Measurements from ENCODE around the gene THY1.
"Not testable (repeated sequence)": the region's sequence is repeated elsewhere in the genome, so short reads cannot be mapped to it uniquely, and the experiment has no call there.

Gene THY1

DNA sequence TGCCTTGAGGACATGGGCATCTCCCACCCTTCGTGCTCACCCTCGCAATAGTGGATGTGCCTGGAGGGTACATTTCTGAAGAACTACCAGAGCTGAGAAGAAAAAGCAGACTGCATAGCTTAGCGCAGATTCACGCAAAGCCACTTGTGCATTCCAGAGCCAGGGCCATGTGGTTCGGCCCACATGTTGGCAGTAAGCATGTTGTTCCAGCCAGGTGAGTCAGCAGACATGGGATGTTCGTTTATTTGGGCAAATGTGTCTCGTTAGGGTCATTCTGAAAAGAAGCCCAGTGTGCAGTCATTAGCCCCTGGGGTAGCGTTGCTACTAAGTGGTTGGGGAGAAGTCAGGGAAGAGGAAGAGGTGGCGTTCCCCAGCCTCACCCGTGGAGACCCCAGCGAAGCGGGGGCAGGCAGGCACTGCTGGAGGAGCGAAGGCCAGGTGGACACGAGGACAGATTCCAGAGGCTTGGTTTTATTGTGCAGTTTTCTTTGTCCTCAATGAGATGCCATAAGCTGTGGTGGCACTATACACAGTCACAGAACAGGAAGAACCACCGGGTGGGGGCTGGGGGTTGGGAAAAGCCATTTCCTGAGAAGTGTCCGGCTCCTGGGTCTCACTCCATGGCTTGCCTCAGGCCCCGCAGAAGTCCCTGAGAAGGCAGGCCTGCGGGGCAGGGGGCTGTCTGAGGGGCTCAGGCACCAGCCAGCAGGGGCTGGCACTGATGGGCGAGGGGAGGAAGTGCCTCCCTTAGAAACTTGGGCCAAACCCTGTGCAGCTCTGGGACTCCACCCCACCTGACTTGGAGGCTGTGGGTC, 5.0 kb downstream of the THY1 start:
- peak; percentile 88 for DNase-seq (ENCODE audit: low read depth)

DNA sequence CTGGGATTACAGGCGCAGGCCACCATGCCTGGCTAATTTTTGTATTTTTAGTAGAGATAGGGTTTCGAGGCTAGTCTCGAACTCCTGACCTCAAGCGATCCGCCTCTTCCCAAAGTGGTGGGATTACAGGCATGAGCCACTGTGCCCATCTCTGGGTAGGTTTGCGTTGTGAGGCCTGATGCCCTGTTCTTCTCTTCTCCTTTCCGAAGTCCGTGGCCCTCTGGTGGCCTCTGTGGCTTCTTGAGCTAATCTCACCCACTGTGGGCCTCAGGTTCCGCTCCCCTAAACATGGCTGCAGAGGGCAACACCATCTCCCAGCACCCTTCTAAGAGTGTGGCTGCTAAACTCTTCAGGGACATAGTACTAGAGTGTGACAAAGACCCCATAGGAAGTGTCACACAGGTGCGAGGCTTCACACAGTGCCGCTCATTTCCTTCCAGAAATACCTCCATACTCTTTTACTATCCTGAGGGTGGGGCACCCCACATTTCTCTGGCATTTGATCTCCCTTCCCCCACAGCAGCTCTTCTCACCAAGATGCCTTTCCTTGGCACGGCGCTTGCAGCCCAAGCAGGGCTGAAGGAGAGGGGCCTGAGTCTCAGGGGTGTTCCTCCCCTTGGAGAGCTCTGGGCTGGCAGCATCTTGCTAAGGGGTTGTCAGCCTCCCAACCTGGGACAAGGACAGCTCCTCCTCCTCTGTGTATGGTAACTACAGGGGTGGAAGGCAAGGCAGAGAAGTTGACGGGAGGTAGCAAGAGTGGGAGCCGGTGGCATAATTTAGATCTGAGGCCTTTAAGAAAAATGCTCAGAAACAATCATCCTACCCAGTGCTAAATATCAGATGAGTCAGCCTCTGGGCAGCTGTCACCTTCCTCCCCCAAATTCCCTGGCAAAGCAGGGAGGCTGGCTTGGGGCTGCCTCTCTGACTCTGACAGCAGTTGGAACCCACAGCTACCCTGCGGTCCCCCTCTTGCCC, 6.1 kb downstream of the THY1 start:
- DNase-seq (ENCODE audit: low read depth): peak; percentile 67

DNA sequence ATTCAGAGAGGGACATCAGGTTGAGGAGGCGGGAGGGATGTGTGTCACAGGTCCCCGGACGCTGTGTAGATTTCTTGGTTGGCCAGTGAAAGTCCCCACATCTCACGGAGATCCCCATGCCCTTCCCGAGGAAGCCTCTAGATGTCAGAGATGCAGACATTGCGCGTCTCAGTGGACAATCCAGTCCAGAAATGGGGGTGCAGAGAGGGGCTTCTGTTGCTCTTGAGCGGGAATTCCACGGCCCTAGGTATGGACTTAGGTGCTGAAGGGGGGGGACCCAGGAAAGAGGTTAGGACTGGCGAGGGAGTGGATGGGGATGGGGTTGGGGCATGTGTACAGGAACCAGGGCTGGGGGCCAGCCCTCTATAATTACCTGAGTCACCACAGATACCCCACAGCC, 7.0 kb downstream of the THY1 start:
- no peak for DNase-seq (ENCODE audit: low read depth)

DNA sequence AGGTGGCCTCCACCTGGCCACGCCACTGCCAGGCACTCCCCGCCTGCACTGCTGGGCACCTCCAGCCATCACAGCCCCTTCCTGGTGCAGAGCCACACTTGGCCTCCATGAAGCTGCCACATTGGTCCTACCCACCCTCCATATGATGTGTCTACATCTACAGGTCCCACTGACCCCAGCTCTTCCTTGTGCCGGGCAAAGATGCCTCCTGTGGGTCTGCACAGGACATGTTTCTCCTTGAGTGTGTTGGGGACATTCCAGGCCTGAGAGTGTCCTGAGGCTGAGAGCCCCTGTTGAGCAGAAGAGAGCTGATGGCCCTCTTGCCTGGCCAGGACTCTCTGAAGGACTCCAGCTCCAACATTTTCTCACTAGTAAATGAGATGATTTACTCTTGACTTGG, 7.5 kb downstream of the THY1 start:
- no peak for DNase-seq (ENCODE audit: low read depth)

DNA sequence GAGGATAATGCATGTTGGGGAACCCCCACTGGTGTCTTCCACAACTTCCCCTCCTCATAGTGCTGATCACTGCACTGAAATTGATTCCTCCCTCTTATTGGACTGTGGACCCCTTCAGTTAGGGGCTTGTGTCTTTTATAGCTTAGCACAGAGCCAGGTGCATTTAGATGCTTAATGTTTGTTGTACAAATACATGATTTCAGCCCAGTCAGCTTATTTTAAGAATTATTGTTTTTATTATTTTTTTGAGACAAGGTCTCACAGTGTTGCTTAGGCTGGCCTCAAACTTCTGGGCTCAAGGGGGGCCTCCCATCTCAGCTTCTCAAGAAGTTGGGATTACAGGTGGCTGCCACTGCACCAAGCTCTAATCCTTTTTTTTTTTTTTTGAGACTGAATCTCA, 8.2 kb downstream of the THY1 start:
- no peak for DNase-seq (ENCODE audit: low read depth)

DNA sequence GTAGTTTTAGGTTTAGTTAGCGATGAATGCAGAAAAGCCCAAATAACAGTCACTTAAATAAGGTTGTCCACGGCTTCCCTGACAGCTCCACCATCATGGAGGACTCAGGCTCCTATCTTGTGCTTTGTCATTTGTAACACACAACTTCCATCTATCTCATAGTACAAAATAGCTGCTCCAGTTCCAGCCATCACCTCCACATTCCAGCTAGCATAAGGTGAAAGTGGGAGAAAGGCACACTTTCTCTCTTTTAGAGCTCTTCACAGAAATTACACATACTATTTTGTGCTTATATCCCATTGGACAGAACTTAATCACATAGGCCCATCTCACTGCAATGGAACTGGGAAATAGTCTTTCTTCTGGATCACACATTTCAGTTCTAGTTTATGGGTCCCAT, 8.7 kb downstream of the THY1 start:
- no peak for DNase-seq (ENCODE audit: low read depth)

DNA sequence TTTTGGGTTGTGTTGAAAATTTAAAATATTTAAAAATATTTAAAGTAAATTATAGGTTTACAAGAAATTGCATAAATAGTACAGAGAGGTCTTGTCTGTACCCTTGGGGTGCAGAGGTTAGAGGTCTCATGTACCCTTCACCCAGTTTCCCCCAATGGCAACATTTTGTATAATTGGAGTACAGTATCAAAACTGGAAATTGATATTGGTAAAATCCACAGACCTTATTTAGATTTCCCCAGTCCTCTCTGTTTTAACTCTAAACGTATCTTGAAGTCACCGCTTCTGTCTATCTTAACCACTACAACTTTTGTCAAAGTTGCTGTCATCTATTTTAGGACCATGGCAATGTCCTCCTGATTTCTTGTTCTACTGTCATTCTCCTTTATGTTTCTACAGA, 10.9 kb downstream of the THY1 start:
- no peak for DNase-seq (ENCODE audit: low read depth)

DNA sequence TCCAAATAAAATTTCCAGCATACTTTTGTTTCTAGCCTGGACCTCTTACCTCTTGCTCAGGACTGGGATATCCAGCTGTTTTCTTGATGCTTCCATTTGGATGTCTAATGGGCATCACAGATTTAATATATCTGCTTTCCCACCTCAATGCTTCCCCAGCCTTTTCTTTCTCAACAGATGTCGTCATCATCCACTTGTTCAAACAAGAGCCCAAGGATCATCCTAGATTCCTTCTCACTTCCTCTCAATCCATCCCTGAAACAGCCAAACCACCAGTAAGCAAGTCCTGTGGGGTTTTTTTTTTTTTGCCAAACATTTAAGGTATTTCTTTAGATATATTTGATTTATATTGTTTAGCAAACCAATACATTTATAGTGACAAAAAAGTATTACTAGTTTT, 12.5 kb downstream of the THY1 start:
- no peak for DNase-seq (ENCODE audit: low read depth)

DNA sequence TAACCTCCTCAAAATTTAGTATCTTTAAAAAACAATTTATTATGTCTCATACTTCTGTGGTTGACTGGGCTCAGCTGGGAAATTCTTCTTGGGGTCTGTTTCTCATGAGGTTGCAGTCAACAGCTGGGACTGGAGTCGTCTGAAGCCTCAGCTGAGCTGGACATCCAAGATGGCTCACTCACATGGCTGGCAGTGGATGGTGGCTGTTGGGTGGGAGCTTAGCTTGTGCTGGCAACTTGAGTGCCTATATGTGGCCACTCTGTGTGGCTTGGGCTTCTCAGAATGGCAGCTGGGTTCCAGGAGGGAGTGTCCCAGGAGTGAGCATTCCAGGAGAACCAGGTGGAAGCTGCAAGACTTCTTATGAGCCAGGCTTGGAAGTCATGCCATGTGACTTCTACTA, 13.2 kb downstream of the THY1 start:
- no peak for DNase-seq (ENCODE audit: low read depth)

DNA sequence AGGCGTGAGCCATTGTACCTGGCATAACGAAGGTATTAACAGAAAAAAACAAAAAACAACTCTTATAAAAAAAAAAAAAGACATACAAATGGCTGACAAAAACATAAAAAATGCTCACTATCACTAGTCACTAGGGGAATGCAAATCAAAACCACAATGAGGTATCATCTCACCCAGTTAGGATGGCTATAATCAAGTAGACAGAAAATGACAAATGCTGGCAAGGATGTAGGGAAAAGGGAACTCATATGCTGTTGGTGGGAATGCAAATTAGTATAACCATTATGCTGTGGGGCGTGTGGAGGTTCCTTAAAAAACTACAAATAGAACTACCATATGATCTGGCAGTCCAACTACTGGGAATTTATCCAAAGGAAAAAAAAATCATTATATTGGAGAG, 17.0 kb downstream of the THY1 start:
- DNase-seq (ENCODE audit: low read depth): no peak

DNA sequence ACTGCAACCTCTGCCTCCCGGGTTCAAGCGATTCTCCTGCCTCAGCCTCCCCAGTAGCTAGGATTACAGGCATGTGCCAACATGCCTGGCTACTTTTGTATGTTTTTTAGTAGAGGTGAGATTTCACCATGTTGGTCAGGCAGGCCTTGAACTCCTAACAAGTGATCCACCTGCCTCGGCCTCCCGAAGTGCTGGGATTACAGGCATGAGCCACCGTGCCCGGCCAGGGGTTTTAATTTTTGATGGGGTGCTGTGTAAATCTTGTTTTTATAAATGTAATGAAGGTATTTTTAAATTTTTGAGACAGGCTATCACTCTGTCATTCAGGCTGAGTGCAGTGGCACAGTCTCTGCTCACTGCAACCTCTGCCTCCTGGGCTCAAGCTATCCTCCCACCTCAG, 17.5 kb downstream of the THY1 start:
- not testable (repeated sequence) for DNase-seq (ENCODE audit: low read depth)

DNA sequence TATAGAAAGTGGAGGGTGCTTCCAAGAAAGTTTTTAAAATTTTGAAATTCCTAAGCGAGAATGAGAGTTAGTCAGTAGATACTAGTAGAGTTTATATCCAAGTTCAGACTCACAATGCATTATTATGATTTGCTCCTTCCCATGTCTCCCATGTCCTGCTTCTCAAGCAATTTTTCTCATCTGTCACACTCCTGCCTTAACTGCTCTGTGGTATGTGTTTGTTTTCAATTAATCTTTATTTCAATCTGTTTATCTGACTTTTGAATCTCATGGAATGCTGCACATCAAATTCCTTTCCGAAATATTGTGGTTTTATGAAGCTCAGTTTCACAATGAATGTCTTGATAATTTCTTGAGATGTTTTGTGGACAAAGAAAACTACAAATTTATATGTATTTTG, 18.1 kb downstream of the THY1 start:
- DNase-seq (ENCODE audit: low read depth): no peak

DNA sequence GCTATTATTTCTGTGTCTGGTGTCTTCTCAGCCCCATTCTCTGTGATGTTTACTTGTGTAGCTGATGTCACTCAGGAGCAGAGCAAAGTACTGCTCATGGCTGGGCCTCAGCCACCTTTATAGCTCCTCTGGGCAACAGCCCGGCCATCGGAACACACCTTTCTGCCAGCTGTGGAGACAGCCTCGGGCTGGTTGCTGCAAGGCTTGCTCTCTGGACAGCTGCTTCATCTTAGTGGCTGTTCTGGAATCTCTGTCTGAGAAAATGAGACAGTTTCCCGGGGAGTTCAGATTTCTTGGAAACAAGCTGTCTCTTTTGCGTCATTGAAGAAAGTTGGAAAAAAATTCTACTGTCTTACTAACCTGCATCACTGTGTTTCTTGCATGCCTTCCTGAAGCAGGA, 20.0 kb downstream of the THY1 start:
- no peak for DNase-seq (ENCODE audit: low read depth)

DNA sequence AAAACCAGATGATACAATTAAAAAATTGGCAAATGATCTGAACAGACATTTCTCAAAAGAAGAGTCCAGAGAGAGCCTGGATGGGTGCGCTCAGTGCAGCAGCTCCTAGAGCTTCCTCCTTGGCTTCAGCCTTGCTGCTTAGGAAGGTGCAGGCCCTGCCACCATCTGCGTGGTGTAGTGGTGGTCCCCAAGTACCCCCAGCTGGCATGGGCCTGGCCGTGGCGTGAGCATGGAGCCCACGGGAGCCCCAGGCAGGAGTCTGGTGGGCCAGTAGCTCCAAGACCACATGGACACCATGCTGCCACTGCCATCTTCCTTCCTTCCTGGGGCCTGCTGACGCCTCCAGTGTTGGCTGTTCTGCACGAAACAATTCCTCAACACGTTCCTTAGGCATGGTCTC, 20.5 kb downstream of the THY1 start:
- no peak for DNase-seq (ENCODE audit: low read depth)

DNA sequence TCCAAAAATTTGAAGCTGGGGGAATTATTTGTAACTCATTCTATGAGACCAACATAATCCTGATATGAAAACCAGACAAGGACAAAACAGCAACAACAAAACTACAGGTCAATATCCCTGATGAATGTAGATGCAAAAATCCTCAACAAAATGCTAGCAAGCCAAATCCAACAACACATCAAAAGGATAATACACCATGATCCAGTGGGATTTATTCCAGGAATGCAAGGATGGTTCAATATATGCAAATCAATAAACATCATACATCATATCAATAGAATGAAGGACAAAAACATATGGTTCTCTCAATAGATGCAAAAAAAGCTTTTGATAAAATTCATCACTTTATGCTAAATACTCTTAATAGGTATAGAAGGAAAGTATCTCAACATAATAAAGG, 22.1 kb downstream of the THY1 start:
- DNase-seq (ENCODE audit: low read depth): no peak

DNA sequence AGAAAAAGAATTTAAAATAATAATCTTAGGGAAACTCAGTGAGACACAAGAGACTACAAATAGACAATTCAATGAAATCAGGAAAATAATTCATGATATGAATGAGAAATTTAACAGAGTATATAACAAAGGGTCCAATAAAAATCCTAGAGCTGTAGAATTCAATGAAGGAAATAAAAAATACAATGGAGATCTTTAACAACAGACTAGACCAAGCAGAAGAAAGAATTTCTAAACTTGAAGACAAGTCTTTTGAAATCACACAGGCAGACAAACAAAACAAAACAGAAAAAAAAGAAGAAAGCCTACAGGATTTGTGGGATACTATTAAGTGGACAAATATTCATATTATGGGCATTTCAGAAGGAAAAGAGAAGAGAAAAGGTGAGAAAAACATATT, 25.2 kb downstream of the THY1 start:
- no peak for DNase-seq (ENCODE audit: low read depth)

DNA sequence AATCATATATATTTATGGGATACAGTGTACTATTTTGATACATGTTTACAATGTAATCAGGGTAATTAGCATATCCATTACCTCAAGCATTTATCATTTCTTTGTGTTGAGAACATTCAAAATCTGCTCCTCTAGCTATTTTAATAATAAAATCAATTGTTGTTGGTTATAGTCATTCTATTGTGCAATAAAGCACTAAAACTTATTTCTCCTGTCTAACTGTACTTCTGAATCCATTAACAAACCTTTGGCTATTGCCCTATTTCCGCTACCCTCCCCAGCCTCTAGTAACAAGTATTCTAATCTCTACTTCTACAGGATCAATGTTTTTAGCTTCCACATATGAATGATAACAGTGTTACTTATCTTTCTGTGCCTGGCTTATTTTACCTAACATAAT, 26.1 kb downstream of the THY1 start:
- DNase-seq (ENCODE audit: low read depth): no peak

DNA sequence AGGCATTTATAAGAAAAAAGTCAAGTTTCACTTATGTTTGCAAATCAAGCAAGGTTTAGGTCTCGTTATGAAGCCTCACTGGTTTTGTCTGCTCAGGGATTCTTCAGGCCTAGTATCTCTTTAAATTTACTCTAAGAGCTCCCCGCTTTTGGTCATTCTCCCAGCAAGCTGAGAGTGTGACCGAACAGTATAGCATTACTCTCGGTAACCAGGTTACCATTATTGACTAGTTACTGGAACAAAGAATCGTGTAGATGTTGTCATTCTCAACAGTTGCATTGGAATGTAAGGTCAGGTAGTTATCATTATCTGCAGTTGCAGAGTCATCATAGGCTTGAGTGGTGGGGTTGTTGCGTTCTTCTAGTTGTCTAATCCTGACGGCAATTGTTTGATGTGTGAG, 31.7 kb downstream of the THY1 start:
- no peak for DNase-seq (ENCODE audit: low read depth)

DNA sequence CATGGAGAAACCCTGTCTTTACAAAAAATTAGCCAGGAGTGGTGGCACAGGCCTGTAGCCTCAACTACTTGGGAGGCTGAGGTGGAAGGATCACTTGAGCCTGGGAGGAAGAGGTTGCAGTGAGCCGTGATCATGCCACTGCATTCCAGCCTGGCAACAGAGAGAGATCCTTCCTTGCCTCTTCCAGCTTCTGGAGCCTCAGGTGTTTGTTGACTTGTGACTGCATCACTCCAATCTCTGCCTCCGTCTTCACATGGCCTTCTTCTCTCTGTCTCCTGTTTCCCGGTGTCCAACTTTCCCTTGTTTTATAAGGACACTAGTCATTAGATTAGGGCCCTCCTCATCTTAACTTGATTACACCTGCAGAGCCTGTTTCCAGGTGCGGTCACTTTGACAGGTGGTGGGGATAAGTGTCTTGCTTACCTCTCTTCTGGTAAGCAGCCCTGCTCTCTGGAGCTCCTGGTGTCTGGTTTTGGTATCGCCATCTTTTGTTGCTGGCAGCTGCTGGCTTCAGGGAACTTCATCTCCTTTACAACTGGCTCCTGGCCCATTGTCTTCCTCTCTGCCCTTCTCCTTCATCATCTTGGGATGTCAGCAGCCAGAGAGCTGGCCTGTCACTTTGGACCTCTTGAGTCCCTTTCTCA, 33.2 kb downstream of the THY1 start:
- DNase-seq (ENCODE audit: low read depth): no peak

DNA sequence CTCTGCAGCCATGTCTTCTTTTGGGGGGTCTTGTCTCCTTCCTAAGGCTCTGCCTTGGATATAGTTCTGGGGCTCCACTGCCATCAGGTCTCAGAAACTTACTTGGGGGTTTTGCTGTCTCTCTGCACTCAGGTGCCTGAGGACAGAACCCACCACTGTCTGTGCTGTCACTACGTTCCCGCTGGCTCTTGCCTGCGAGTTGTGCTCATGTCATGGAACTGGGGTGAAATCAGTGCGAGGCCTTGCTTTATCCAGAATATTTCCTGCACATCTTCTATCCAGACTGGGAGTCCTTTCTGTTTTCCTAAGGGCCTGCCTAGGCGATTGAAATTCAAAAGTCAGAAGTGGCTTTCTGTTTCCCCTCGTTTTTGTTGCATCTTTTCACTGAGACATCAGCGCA, 34.9 kb downstream of the THY1 start:
- DNase-seq (ENCODE audit: low read depth): no peak

DNA sequence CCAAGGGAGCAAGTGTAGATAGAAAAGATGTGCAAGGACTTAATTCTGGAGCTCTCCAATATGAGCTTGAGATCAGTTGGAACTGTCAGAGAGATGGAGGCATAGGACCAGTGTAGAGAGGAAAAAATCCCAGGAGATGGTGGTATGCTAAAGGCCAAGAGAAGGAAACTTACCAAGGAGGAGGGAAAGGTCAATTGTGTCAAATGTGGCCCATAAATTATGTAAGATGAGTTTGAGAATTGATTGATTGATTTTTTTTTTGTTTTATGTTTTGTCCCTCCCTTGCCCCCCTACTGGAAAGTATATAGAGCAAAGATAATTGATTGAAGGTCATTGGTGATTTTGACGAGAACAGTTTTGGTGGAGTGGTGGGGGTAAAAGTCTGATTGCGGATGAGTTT, 38.6 kb downstream of the THY1 start:
- DNase-seq (ENCODE audit: low read depth): no peak

DNA sequence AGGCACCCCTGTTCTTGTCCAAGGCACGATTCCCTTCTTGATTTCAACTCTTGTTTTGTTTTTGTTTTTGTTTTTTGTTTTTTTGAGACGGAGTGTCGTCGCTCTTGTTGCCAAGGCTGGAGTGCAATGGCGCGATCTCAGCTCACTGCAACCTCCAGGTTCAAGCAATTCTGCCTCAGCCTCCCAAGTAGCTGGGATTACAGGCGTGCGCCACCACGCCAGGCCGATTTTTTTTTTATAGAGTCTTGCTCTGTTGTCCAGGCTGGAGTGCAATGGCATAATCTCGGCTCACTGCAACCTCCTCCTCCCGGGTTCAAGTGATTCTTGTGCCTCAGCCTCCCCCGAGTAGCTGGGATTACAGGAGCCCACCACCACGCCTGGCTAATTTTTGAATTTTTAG, 40.5 kb downstream of the THY1 start:
- DNase-seq (ENCODE audit: low read depth): not testable (repeated sequence)

DNA sequence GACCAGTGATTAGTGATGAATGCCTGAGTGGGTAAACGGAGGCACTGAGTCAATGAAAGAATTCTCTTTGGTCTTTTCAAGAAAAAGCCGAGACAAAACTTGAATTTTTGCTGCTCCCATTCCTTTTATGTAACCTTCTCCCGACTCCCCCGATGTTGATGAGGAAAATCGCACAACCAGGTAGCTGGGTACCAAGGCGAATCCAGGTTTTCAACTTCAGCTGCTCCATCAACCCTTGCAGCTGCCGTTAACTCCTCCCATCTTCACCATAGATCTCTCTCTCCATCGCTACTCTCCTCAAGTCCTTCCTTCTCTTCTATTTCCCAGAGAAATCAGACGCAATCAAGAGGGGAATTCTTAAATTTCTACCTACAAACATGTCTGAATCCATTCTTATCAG, 40.9 kb downstream of the THY1 start:
- DNase-seq (ENCODE audit: low read depth): no peak

Measured in HS-5 (cell line).